Neural crest cell (in vitro differentiated cells): ENCODE data around the gene QSOX1. TPM values are rescaled to one million over a fixed set of nuclear protein-coding genes. Genes with fewer than 3 reads are reported as not detected.

Experiments used
- DNase-seq: peaks from one replicate; pipeline ENCODE4 v3.0.0; 2021; ENCODE audit warnings: low read depth, mixed read lengths, low spot score
- H3K27ac Mint-ChIP-seq: one replicate; pipeline ENCODE4 v1.8.0; 2021; ENCODE audit warnings: mild to moderate bottlenecking, mixed read lengths; ENCODE audit not compliant: unreplicated experiment
- H3K27me3 Mint-ChIP-seq: 2 replicates; pipeline ENCODE4 v1.8.0; 2021; ENCODE audit warnings: low read depth, mild to moderate bottlenecking, mixed read lengths
- H3K36me3 Mint-ChIP-seq: 2 replicates; pipeline ENCODE4 v1.8.0; 2021; ENCODE audit warnings: low read depth, mild to moderate bottlenecking, mixed read lengths
- H3K4me1 Mint-ChIP-seq: 2 replicates; pipeline ENCODE4 v1.8.0; 2021; ENCODE audit warnings: mixed read lengths
- H3K4me3 Mint-ChIP-seq: one replicate; pipeline ENCODE4 v1.8.0; 2021; ENCODE audit warnings: mild to moderate bottlenecking, mixed read lengths
- H3K9me3 Mint-ChIP-seq: 2 replicates; pipeline ENCODE4 v1.8.0; 2021; ENCODE audit warnings: mixed read lengths
- CTCF ChIP-seq: fragments of 200-600 bp; sonication (generic); conservative IDR thresholded peaks from 2 replicates; pipeline ENCODE4 v1.5.0; 2021; ENCODE audit warnings: antibody characterized with exemption, mild to moderate bottlenecking
- total RNA-seq: library from RNA; stranded (reverse); gene quantifications from 2 replicates; pipeline ENCODE4 v1.2.1, GENCODE V29; 2021

The QSOX1 gene
- total RNA-seq, 1 donor from 2014 or later, result 39.8 TPM

GRCh38 chr1:180195916-180196315 is 41.2 kb downstream of the QSOX1 start:
- peaks cover 7% of the 10 kb centered on the region for H3K27me3 Mint-ChIP-seq

GRCh38 chr1:180196436-180197003 is 41.9 kb downstream of the QSOX1 start:
- Mint-ChIP-seq H3K36me3 (peaks cover 5% of the 10 kb centered on the region), H3K27me3 (peaks cover 11% of the 10 kb centered on the region), H3K4me3 (no peak overlapping the region), H3K27ac (no peak overlapping the region), H3K9me3 (no peaks in the 10 kb centered on the region), H3K4me1 (peaks cover 6% of the 10 kb centered on the region)
- DNase-seq, result no peak
- no peak for TF ChIP-seq CTCF

More at GRCh38 chr1:180195916-180196315, 41.2 kb downstream of the QSOX1 start:
- Mint-ChIP-seq H3K36me3 (peaks cover 7% of the 10 kb centered on the region), H3K4me3 (no peak overlapping the region), H3K9me3 (no peaks in the 10 kb centered on the region), H3K4me1 (peaks cover 6% of the 10 kb centered on the region), H3K27ac (no peak overlapping the region)
- TF ChIP-seq CTCF, result no peak
- DNase-seq, result no peak

GRCh38 chr1:180197231-180197630 is 42.6 kb downstream of the QSOX1 start:
- Mint-ChIP-seq H3K9me3 (no peaks in the 10 kb centered on the region), H3K36me3 (peaks cover 5% of the 10 kb centered on the region), H3K27ac (no peak overlapping the region), H3K4me3 (no peak overlapping the region), H3K27me3 (peaks cover 16% of the 10 kb centered on the region), H3K4me1 (peaks cover 6% of the 10 kb centered on the region)
- TF ChIP-seq CTCF, result no peak
- DNase-seq, result no peak

GRCh38 chr1:180198196-180198595 is 43.5 kb downstream of the QSOX1 start:
- H3K4me1 Mint-ChIP-seq, result peaks cover under 1% of the 10 kb centered on the region
- H3K36me3 Mint-ChIP-seq, result no peaks in the 10 kb centered on the region
- H3K27ac Mint-ChIP-seq, result no peak overlapping the region
- no peak overlapping the region for H3K4me3 Mint-ChIP-seq
- H3K9me3 Mint-ChIP-seq, result no peaks in the 10 kb centered on the region
- TF ChIP-seq CTCF, result no peak
- DNase-seq, result no peak
- peaks cover 17% of the 10 kb centered on the region for H3K27me3 Mint-ChIP-seq

- Mint-ChIP-seq H3K9me3 (no peaks in the 10 kb centered on the region), H3K27me3 (peaks cover 18% of the 10 kb centered on the region), H3K4me3 (no peak overlapping the region), H3K36me3 (no peaks in the 10 kb centered on the region), H3K4me1 (no peaks in the 10 kb centered on the region), H3K27ac (no peak overlapping the region)
- no peak for TF ChIP-seq CTCF
- no peak for DNase-seq
Measured at GRCh38 chr1:180198611-180199010, 43.9 kb downstream of the QSOX1 start.
